Measurements from ENCODE around the gene SNTB2.

The SNTB2 gene

DNA sequence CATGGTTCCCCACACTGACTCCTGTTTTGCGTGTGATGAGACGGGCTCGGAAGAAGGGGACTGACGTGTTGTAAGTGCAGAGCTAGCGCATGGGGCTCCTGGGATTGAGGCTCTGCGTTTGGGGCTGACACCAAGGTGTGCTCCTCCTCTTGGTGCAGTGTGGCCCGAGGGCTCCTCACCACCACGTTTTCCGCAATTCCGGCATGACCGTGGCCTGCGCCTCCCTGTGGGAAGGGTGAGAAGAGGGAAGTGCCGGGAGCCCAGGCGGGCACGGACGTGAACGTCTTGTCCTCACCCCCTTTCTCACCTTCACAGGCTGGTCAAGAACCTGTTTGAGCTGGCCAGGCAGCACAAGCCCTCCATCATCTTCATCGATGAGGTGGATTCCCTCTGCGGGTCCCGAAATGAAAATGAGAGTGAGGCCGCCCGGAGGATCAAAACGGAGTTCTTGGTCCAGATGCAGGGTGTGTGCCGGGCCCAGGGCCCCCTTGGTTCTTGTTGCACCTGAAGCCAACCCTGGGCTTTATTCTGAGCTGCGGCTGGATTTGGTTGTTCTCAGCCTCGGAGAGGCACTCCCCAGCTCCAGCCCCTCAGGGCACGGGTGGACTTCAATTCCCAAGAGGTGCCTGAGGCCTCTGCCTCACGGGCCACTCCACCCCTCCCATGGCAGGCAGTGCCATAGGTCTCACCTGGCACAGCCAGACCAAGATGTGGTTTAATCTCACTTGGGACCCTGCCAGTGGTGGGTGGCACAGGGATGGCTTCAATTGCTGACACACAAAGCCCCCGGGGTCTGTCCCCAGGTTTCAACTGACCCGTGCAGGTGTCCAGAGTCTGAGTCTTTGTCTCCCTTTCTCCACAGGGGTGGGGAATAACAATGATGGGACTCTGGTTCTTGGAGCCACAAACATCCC lies 133.1 kb downstream of the SNTB2 start:
- no peak overlapping the region for H3K4me3 ChIP-seq (ENCODE audit: low read depth, low read length)
- TF ChIP-seq, protein P1, sequence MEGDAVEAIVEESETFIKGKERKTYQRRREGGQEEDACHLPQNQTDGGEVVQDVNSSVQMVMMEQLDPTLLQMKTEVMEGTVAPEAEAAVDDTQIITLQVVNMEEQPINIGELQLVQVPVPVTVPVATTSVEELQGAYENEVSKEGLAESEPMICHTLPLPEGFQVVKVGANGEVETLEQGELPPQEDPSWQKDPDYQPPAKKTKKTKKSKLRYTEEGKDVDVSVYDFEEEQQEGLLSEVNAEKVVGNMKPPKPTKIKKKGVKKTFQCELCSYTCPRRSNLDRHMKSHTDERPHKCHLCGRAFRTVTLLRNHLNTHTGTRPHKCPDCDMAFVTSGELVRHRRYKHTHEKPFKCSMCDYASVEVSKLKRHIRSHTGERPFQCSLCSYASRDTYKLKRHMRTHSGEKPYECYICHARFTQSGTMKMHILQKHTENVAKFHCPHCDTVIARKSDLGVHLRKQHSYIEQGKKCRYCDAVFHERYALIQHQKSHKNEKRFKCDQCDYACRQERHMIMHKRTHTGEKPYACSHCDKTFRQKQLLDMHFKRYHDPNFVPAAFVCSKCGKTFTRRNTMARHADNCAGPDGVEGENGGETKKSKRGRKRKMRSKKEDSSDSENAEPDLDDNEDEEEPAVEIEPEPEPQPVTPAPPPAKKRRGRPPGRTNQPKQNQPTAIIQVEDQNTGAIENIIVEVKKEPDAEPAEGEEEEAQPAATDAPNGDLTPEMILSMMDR (IDR thresholded peaks at IDR 0.05; ENCODE audit: insufficient read depth, low read depth, low read length, missing control alignments): no peak
- DNase-seq (ENCODE audit: low read depth): no peak

DNA sequence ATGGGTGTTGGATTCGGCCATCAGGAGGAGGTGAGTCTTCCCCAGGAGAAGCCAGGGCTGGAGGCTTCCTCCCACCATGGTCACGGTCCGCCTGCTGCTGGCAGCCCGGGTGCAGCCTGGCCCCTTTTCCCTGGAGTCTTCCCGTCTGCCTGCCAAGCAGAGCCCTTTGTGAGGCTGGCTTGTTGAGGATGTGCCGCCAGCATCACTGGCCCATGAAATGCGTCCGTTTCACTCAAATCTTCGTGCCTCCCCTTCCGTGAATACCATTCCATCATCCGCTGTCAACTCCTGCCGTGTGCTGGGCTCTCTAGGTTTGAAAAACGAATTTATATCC lies 133.7 kb downstream of the SNTB2 start:
- TF ChIP-seq, protein P1 (IDR thresholded peaks at IDR 0.05; ENCODE audit: insufficient read depth, low read depth, low read length, missing control alignments): no peak
- no peak overlapping the region for H3K4me3 ChIP-seq (ENCODE audit: low read depth, low read length)
- DNase-seq (ENCODE audit: low read depth): no peak

DNA sequence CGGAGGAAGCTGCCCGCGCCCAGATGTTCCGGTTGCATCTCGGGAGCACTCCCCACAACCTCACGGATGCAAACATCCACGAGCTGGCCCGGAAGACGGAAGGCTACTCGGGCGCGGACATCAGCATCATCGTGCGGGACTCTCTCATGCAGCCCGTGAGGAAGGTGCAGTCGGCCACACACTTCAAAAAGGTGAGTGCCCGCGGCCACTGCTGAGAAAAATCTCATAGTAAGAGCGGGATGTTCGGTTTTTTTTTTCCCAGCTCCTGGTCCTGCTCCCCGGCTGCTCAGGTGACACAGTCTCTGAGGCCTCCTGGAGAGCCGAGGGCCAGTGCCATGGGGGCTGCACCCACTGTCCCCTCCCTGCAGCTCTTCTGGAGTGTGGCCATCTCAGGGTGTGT lies 134.1 kb downstream of the SNTB2 start:
- TF ChIP-seq, protein P1 (IDR thresholded peaks at IDR 0.05; ENCODE audit: insufficient read depth, low read depth, low read length, missing control alignments): no peak
- DNase-seq (ENCODE audit: low read depth): no peak
- H3K4me3 ChIP-seq (ENCODE audit: low read depth, low read length): no peak overlapping the region

DNA sequence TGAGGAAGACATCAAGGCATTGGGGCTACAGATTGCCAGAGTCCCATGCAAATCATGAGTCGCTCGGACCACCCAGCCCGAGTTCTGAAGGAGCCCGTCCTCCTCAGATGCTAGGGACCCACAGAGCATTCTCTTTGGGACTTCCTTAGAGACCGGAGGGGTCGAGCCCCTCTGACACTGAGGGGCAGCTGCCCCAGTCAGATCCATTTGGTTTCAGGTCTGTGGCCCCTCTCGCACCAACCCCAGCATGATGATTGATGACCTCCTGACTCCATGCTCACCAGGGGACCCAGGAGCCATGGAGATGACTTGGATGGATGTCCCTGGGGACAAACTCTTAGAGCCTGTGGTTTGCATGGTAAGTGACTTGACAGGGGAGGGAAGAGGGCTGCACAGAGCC lies 135.4 kb downstream of the SNTB2 start:
- no peak overlapping the region for H3K4me3 ChIP-seq (ENCODE audit: low read depth, low read length)
- TF ChIP-seq, protein P1 (IDR thresholded peaks at IDR 0.05; ENCODE audit: insufficient read depth, low read depth, low read length, missing control alignments): no peak
- no peak for DNase-seq (ENCODE audit: low read depth)

DNA sequence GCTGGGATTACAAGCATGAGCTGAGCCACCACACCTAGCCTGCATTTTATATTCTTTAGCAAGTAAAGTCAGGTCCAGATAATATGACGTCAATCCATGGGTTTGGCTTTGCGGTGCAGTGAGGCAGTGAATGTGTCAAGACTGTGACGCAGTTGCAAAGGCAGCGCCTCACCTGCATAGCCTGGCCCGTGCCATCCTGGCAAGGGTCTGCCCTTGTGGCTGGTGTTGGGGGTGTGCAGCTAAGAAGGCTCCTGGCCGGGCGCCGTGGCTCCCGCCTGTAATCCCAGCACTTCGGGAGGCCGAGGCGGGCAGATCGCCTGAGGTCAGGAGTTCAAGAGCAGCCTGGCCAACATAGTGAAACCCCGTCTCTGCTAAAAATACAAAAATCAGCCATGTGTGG lies 136.5 kb downstream of the SNTB2 start:
- TF ChIP-seq, protein P1 (IDR thresholded peaks at IDR 0.05; ENCODE audit: insufficient read depth, low read depth, low read length, missing control alignments): no peak
- no peak for DNase-seq (ENCODE audit: low read depth)
- no peak overlapping the region for H3K4me3 ChIP-seq (ENCODE audit: low read depth, low read length)

DNA sequence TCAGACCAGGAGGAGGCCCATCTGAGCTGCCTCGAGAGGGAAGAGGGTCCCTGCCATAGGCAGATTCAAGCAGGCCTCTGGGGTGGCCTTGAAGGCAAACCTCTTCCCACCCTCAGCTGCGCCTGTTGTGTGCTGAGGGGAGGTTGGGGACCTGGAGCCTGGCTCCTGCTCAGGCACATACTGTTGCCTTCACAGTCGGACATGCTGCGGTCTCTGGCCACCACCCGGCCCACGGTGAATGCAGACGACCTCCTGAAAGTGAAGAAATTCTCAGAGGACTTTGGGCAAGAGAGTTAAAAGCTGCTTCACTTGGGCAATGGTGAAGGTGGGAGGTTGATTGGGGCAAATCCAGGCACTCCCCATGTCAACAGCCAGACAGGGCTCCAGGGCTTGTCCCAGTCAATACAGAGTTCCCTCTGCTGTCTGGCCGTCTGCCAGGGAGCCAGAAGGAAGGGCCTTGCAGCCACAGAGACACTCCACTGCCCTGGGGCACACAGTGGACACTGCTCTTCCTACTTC lies 137.1 kb downstream of the SNTB2 start:
- no peak overlapping the region for H3K4me3 ChIP-seq (ENCODE audit: low read depth, low read length)
- DNase-seq (ENCODE audit: low read depth): no peak
- TF ChIP-seq, protein P1 (IDR thresholded peaks at IDR 0.05; ENCODE audit: insufficient read depth, low read depth, low read length, missing control alignments): no peak
